SKM-1 (cell line): ENCODE results near the gene ABL2.
A peak's percentile ranks its signal among the peaks of the same experiment; 100 is the strongest.
"Not testable (repeated sequence)": the region's sequence is repeated elsewhere in the genome, so short reads cannot be mapped to it uniquely, and the experiment has no call there.

Source experiments
- DNase-seq: peaks from one replicate; lab custom pipeline; 2025; ENCODE audit not compliant: unreplicated experiment; lab: John Stamatoyannopoulos, UW

Gene ABL2

DNA sequence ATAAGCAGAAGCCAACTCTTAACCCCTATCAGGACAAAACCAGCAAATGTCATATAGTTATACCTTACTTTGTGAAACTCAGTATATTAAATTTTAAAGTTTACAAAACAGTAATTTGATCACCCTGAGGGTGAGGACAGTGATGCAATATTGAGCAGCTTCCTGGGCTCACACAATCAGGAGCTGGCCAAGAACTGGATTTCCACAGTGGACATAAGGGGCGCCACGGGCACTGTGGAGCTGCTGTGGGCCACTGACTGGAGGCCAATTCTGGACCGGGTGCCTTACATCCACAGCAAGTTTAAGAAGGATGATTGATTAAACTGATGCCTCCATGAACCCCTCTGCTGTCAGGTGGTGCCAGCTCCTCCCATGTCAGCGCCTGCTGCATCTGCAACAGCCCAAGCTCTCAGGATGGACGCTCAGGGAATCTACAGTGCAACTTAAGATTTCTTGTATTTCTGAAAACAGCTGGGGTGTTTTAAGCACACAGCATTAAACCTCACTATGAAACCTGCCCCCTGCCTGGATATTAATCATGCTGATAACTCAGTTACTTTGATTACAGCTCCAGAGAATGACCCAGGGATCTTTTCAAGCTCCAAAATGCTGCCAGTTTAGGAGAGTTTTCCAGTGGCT lies 91.7 kb downstream of the ABL2 start:
- DNase-seq: no peak

DNA sequence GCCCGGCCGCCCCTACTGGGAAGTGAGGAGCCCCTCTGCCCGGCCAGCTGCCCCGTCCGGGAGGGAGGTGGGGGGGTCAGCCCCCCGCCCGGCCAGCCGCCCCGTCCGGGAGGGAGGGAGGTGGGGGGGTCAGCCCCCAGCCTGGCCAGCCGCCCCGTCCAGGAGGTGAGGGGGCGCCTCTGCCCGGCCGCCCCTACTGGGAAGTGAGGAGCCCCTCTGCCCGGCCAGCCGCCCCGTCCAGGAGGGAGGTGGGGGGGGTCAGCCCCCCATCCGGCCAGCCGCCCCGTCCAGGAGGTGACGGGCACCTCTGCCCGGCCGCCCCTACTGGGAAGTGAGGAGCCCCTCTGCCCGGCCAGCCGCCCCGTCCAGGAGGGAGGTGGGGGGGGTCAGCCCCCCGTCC lies 93.8 kb downstream of the ABL2 start:
- not testable (repeated sequence) for DNase-seq

DNA sequence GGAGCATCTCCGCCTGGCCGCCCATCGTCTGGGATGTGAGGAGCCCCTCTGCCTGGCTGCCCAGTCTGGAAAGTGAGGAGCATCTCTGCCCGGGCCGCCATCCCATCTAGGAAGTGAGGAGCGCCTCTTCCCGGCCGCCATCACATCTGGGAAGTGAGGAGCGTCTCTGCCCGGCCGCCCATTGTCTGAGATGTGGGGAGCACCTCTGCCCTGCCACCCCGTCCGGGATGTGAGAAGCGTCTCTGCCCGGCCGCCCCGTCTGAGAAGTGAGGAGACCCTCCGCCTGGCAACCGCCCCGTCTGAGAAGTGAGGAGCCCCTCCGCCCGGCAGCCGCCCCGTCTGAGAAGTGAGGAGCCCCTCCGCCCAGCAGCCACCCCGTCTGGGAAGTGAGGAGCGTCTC lies 94.3 kb downstream of the ABL2 start:
- DNase-seq: not testable (repeated sequence)

DNA sequence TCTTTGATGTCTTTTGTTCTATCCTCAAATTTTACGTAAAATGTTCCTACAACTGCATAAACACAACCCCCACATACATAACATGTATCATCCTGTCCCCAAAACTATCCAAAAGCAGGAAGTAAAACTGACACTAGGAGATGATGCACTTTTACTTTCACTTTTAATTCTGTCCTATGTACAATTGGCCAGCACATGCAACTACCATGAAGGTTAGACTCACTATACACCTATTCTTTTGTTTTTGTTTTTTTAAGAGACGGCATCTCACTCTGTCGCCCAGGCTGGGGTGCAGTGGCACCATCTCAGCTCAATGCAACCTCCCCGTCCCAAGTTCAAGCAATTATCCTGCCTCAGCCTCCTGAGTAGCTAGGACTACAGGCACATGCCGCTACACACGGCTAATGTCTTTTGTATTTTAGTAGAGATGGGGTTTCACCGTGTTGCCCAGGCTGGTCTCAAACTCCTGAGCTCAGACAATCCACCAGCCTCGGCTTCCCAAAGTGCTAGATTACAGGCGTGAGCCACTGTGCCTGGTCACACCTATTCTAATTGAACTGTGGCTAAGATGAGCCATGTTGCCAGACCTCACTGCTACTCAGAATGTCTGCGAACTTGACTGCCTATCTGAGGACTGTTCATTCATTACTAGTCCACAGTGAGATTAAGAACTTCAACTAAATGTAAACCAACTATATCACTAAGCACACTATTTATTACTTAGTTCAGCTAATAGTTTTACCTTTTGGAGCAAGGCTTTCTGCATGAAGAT lies 99.6 kb downstream of the ABL2 start:
- DNase-seq: peak; percentile 50

DNA sequence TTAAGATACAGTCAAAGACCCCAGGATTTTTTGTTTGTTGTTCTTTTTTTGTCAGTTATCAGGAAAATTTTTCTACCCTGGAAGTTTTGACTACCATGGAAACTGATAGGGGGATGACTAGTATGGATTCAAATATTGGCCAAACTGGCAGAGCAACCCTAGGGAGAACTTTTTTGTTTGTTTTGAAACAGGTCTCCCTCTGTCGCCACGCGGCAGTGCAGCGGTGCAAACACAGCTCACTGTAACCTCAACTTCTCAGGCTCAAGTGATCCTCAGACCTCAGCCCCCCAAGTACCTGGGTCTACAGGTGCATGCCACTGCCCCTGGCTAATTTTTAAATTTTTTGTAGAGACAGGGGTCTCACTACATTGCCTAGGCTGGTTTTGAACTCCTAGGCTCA lies 101.0 kb downstream of the ABL2 start:
- DNase-seq: no peak

DNA sequence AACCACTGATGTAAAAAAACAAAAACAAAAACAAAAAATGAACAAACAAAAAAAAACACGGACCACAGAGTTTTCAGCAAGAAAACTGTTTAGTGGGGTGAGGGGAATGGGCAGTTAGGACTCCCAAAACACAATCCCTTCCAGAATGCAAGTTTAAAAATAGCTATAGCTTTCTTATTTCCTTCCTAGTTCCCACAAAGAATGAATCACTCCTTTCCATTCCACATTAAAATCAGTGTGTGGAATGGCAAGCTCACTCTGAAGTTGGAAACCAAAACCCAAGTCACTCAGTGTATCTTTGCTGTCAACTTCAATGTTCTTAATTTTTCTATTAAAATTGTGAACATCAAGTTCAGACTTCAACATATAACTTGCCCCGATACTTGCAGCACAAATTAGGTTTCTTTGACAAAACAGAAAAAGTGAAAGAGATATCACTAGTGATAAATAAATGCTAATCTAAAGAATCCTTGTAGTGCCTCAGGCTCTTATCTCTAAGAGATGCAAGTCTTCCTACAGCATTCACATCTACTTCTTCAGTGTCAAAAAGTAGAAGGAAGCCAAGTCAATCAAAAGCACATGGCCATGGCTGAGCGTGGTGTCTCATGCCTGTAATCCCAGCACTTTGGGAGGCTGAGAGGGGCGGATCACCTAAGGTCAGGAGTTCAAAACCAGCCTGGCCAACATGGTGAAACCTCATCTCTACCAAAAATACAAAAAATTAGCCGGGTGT lies 102.1 kb downstream of the ABL2 start:
- no peak for DNase-seq

DNA sequence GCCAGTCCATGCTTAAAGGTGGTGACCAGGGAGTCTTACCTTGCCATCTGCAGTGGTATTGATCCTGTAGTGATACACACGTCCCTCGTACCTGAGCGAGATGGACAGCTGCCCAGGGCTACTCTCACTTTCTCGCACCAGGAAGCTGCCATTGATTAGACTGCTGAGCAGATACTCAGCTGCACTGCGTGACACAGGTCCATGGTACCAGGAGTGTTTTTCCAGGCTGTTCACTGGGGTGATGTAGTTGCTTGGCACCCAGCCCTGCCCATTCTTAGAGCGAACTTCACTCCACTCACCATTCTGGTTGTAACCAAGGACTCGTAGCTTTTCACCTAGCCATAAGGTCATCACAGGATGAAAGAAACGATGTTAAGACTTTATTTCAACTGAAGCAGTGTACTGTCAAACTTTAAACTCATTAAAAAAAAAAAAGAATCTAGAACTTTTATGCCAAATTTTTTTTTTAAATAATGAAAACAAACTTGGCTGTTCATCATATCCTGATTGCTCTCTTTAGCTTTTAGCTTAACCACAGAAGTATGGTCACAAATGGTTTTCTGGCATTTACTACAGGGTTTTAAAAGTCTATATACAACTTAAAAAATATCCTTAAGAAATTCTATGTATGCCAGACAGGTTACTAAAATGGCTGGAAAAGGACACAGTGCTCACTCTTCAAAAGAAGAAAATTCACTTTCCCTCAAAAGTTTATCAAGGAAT lies 103.0 kb downstream of the ABL2 start:
- no peak for DNase-seq

DNA sequence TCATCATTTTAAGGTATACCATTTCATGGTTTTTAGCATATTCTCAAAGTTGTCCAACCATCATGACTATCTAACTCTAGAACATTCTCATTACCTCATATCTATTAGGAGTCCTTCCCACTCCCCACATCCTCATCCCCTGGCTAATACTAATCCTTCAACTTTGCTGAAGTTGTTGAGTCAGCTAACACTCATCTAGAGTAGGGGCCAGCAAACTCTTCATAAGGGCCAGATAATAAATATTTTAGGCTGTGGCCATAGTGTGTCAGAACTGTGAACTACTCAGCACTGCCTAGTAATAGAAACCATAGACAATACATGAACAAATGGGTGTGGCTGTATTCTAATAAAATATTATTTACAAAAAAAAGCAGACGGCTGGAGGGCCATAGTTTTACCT lies 104.6 kb downstream of the ABL2 start:
- DNase-seq: no peak

DNA sequence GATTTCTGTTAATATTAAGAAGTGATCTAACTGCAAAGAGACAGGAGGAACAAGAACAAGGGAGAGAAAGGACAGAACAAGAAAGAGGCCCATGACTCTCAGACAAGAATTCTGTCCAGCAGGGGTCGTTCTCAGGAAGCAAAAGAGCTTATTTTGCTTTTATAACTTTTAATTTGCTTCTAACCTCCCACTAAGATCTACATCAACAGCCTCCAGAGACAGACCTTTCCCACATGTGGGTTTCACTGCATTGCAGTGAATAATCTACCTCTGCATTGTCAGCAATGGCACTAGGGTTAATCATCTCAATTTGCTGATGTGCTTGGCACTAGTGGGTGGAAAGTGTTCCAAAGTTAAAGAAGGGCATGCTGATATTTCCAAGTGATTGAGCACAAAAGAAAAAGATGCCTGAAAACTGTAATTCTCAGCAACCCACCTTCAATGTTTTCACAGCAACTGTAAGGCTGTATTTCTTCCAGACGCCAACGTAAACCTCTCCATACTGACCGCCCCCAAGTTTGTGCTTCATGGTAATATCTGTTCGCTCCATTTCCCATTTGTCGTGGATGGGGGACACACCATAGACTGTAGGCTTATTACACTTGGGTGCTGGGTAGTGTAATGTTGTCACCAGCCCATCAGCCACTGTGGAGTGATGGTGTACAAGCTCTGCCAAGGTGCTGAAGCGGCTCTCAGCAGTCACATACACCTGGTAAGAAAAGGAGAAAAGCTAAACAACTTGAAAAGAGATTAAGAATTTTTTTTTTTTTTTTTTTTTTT lies 108.1 kb downstream of the ABL2 start:
- DNase-seq: no peak

DNA sequence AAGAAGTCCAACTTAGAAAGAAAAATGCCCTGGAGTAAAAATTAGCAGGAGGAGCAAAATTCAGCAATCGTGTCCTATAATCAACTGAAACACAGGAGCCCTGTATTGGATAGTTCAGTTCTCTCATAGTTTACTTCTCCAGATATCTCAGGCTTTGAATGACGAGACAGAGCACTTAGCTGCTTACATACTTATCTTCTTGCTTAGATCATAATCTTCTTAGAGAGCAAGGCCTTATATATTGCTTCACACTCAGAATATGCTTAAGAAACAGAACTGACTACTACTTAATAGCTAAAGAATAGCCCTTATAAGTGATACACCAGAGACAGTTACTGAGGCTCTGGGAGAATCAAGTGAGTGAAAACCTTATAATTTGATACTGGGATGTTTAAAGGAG lies 108.7 kb downstream of the ABL2 start:
- no peak for DNase-seq

DNA sequence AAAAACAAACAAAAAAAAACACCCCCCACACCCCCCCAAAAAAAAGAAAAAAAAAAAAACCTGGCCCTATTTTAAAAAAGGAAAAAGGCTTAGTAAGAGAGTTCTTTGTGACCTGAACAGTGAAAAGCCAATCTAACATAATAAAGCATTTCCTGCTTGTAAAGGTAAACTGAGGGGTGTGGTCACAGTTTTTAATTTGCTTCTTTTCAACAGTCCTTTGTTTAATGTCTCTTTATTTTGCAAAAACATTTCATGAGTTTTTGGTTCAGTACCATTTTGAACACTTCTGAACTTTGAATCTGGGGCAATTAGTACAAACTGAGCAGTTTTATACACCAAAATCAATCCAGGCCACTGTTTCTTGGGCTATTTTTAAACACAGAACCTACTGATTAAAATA lies 110.0 kb downstream of the ABL2 start:
- no peak for DNase-seq

DNA sequence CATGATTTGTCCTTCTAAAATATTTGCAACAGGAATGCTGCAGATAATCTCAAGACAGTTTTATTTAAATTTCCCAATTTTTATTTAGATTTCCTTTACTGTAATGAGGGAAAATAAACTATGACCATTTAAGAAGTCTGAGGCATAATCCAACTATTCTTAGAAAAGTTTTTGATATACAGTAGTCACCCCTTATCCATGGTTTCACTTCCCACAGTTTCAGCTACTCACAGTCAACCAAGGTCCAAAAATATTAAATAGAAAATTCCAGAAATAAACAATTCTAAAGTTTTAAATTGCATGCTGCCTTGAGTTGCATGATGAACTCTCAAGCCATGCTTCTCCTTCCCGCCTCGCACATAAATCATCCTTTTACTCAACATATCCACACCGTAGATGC lies 114.3 kb downstream of the ABL2 start:
- DNase-seq: no peak

DNA sequence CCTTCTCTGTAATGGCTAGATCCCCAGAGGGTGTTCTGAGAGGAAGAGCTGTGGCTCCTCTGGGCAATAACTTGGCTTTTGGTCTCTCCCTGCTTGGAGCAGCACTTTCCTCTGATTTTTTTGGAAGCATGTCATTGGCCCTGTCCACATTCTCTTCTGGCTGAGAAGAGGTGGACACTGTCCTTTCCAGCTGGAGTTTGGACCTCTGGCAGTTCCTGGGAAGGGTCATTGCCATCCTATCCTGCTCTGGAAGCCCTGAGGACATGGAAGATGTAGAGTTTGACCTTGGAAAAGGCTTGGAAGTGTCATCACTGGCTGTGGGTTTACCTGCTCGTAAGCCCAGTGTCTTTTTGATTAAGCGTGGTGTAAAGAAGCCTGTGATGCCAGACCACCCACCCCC lies 120.8 kb downstream of the ABL2 start:
- no peak for DNase-seq

DNA sequence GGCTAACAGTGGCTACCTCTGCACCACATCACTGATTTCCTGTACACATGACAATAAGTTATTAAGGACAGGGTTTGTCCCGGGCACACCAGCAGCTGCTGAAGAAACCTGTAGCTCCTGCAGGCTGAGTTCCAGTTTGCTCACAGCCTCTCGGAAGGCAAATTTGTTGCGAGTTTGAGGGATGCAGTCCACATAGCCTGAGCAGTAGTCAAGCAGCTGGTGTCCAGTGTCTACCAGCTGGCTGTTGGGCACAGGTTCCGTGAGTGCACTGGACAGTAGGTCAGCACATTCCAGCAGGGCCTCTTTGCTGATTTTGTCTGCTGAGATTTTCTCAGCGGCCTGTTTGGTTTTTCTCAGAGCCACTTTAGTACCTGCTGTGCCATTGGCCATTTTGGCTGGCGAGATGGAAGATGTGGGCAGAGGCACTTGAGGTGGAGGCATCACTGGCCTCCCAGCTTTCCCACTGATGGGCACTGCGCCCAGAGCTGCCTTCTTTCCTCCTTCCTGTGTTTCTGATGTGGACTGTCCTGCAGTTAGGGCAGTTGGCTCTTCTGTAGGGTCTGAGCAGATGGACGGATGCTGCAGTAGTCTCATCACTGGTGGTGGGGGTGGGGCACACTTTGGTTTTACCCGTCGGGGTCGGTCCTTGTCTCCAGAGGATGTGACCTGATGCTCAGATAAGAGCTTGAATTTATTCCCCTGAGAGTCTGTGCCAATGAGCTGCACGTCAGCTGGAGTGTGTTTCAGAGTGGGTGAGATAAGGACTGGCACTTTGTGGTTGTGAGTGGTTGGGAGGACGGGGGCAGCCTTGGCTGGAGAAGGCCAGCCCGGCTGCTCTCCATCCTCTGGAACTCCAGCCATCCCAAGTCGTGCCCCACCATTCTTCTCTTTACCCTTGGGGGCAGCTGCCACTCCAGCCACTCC lies 121.5 kb downstream of the ABL2 start:
- DNase-seq: no peak

DNA sequence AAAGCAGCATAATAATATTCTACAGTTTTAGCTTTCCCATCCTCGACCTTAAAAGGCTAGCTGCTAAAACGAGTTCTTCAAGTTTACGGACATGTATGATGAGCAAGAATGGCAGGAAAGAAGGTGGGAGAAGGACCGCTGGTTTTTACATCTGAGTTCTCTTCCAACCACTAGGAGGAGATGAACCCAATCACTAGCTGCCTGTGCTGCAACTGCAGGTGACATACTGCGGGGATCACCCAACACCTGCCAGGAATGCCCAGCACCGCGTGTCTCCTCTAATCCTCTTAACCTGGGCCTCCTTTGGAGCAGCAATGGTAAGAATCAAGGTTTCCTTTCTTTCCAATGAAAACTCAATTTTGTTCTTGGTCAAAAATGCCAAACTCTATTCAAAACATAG lies 124.1 kb downstream of the ABL2 start:
- no peak for DNase-seq

DNA sequence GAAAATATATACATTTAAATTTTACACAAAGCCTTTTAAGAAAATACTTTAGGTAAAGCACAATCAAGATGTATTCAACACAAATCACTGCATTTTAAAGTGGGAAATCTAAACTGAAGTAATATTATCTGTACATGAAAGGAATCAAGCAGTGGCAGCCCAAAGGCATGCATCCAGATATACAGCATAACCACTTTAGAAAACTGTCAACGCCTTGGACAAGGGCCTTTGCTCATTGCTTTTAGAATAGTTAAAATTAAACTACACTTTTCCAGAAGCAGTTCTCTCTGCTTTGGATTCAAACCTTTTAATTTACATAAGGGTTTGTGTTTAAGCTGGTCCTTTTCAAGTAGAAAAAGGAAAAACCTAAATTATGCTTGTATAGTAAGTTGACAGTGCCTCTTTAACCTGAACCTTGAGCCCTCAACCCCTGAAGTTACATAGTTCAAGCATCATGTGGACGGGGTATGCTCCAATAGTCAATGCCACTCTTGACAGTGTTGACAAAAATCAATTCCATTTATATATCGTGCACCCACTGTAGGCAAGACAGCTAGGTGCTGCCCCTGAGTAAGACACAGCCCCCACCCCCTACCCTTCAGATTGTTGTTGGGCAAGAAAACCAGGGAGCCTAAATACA lies 124.7 kb downstream of the ABL2 start:
- no peak for DNase-seq

DNA sequence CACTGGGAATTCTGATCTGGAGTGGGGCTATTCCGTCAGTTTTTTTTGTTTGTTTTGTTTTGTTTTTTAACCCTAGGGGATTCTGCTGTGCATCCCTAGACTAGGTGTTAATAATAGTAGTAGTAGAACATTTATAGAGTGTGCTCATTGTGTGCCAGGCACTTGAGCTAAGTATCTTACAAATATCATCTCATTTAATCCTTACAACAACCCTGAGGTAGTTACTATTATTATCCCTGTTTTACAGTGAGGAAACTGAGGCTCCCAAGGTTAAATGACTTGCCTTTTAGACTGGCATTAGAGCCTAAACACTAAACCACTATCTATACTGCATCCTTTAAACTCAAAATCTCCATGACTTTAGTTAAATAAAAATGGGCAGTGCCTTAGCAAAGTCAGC lies 125.5 kb downstream of the ABL2 start:
- DNase-seq: no peak

DNA sequence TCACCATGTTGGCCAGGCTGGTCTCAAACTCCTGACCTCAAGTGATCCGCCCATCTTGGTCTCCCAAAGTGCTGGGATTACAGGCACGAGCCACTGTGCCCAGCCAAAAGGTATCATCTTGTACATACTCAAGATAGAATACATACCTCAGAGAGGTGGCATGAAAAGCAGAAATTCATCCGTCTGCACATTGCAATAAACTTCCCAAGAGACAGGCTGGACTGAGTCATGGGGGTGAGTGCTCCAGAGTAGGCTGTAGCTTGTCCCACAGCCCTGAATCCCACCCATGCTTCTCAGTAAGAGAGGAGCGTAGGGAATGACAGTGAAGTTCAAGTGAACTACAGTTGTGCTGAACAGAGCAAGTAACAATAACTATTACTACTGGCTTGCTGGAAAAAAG lies 127.9 kb downstream of the ABL2 start:
- DNase-seq: no peak

DNA sequence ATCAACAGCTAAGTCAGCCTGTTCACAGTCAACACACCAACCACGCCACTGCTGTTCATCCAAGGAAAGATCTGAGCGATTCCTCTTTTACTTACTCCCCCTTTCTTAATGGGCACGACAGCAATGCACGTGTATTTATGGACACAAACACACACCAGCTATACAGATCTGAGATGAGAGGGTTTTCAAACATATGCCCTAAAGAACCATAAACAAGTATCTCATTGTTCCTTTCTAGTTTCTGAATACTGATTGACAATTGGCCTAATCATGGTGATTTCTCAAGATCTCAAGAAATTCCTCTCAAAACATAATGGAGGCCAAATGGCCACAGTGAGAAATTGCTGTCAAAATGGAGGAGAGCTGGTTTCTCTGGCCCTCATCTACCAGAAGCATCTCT lies 129.6 kb downstream of the ABL2 start:
- DNase-seq: no peak
